Tibial artery (tissue), 4 donors: ENCODE results near the gene PMPCB.

Experiments used
- DNase-seq, 2 donors: peaks; one replicate each; pipeline ENCODE4 v3.0.0-alpha.2; 2019
- H3K27ac ChIP-seq, 2 donors: fragments of 200-600 bp; sonication (generic) in 1 of 2; 1 replicate in 1 of 2; 2 replicates in 1 of 2; pipeline ENCODE4 v1.5.1; 2018 to 2019; ENCODE audit warnings: mild to moderate bottlenecking in 1 of 2
- H3K27me3 ChIP-seq, 2 donors: fragments of 200-600 bp; sonication (generic) in 1 of 2; one replicate each; pipeline versions ENCODE4 v1.5.1 to v1.6.0; 2016 to 2019
- H3K36me3 ChIP-seq, 3 donors: fragments of 200-600 bp; sonication (generic) in 2 of 3; one replicate each; pipeline ENCODE4 v1.5.1; 2016 to 2019; ENCODE audit warnings: mild to moderate bottlenecking in 2 of 3
- H3K4me1 ChIP-seq, 4 donors: fragments of 200-600 bp; sonication (generic) in 2 of 4; 1 replicate in 3 of 4; 2 replicates in 1 of 4; pipeline ENCODE4 v1.5.1; 2016 to 2019
- H3K4me3 ChIP-seq, 2 donors: fragments of 200-600 bp; sonication (generic) in 1 of 2; 1 replicate in 1 of 2; 2 replicates in 1 of 2; pipeline ENCODE4 v1.5.1; 2018 to 2019; ENCODE audit warnings: mild to moderate bottlenecking in 2 of 2
- H3K9me3 ChIP-seq, 3 donors: fragments of 200-600 bp; sonication (generic) in 1 of 3; one replicate each; pipeline ENCODE4 v1.5.1; 2016 to 2019
- intact Hi-C: fragments of 100-400 bp; cut with DNase I; formaldehyde crosslinking; loops from one replicate; pipeline ENCODE4 v1.15.0; 2023; ENCODE audit warnings: low total_unique reads
- TF ChIP-seq, protein P1 (sequence below), 2 experiments: fragments of 200-600 bp in 1 of 2; fragments of 450-650 bp in 1 of 2; IDR thresholded peaks; one replicate each; pipeline ENCODE4 v1.5.1; 2017 to 2019; ENCODE audit warnings: antibody characterized with exemption in 2 of 2, mild to moderate bottlenecking in 1 of 2, moderate library complexity in 1 of 2

PMPCB gene

DNA sequence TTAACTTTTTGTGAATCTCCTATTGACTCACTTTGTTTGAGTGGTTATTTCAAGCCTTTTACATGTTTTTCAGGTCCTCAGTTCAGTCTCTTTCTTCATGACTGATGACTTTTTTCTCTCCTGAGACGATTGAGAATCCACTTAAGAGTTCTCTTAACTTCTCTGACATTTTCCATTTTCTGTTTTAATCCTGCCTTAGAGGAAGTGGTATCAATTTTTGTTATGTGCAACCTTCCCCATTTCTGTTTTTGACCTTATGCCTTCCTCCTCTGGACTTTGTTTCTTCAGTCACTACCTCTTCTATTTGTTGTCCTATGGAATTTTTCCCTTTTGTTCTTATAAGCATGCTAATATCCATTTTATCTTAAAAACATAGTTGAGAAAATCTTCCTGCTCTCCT is 52.6 kb downstream of the PMPCB start:
- Histone ChIP-seq H3K9me3 (no peaks in the 10 kb centered on the region), H3K36me3 (peaks cover 9 to 20% (median 17%) of the 10 kb centered on the region in 3 donors), H3K27ac (no peak overlapping the region), H3K4me3 (no peak overlapping the region), H3K4me1 (peaks cover 0 to 49% (median 39%) of the 10 kb centered on the region in 4 donors), H3K27me3 (no peaks in the 10 kb centered on the region)
- TF ChIP-seq, protein P1, sequence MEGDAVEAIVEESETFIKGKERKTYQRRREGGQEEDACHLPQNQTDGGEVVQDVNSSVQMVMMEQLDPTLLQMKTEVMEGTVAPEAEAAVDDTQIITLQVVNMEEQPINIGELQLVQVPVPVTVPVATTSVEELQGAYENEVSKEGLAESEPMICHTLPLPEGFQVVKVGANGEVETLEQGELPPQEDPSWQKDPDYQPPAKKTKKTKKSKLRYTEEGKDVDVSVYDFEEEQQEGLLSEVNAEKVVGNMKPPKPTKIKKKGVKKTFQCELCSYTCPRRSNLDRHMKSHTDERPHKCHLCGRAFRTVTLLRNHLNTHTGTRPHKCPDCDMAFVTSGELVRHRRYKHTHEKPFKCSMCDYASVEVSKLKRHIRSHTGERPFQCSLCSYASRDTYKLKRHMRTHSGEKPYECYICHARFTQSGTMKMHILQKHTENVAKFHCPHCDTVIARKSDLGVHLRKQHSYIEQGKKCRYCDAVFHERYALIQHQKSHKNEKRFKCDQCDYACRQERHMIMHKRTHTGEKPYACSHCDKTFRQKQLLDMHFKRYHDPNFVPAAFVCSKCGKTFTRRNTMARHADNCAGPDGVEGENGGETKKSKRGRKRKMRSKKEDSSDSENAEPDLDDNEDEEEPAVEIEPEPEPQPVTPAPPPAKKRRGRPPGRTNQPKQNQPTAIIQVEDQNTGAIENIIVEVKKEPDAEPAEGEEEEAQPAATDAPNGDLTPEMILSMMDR (IDR thresholded peaks at IDR 0.05) = no peak
- intact Hi-C loops = no loop called here
- no peak for DNase-seq
